ENCODE results near the gene MNT.

Gene MNT

DNA sequence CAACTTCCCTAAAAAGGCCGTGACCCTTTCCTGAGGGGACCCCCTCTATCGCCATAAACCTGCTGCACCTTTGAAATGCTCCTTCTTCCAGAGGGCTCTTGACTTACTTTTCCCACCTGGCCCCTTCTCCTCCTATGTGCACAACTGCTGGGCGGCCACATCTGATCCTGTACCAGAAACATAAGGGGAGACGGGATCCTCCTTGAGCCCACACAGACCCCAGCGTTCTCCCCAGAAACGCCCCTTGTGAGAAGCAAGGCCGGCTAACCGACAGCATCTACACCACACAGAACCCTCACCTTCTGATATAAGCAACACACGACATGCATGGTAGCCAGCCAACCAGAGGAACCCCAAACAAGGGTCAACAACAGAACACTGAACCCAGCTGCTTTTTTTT, 14.2 kb upstream of the MNT start:
- no peak for DNase-seq

DNA sequence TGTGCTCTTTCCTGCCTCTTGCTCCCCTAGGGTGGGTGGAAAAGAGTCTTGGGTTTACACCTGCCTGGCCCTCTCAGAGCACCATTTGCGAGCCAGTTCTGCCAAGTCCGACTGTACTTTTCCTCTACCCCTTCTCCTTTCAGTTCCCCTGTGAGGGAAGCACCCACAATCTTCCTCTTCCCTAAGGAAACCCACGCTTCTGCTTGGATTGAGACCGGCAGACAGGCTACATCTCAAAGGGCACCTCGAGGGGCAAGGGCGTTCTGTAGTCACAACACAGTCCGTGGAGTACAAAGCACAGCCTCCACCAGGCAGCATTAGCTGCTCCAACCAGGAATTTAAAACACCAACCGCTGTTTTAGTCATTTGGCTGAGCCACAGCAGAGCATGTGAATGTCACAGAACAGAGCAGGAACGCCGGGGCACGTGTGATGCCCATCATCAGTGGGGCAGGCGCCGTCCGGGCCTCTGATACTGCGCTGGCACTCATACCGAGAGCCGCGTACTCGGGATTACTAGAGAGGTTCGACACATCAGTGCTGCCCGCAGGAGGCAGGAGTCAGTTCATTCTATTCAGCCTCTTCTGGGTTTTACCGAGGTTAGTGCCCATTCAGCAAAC, 13.7 kb upstream of the MNT start:
- DNase-seq = no peak

DNA sequence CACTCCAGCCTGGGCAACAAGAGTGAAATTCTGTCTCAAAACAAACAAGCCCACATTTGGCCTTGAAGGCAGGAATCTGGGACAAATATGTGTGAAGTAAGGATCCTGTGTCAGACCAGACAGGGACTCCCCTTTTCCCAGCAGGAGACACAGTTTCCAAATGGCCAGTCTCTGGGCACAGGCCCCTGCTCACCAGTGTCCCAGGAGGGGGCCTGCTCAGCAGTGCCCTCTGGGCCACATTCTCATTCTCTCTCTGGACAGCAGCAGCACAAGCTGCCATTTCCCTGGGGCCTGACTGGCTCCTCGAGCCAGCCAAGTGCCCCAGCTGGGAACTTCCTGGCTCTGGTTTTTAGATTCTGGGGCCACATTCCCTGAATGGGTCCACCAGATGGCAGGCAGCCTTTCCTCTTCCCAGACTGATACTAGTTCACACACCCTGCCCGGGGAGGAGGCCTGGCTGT, 11.7 kb upstream of the MNT start:
- no peak for DNase-seq

DNA sequence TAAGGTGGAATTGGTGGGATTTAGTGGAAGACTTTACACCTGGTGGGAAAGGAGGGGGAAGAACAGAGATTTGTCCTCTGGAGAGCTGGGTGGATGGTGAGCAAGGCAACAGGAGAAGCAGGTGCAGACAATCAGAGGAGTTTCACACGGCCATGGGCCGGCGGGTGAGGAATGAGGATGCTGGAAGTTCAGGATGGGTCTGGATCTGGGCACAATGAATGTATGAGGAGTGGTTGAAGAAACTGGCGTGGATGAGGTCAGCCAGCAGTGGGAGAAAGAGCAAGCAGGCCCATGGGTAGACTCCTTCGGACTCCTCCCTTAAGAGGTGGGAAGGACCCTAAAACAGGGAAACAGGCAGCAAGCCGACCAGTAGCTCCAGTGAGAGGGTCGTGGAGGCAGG, 10.1 kb upstream of the MNT start:
- no peak for DNase-seq

DNA sequence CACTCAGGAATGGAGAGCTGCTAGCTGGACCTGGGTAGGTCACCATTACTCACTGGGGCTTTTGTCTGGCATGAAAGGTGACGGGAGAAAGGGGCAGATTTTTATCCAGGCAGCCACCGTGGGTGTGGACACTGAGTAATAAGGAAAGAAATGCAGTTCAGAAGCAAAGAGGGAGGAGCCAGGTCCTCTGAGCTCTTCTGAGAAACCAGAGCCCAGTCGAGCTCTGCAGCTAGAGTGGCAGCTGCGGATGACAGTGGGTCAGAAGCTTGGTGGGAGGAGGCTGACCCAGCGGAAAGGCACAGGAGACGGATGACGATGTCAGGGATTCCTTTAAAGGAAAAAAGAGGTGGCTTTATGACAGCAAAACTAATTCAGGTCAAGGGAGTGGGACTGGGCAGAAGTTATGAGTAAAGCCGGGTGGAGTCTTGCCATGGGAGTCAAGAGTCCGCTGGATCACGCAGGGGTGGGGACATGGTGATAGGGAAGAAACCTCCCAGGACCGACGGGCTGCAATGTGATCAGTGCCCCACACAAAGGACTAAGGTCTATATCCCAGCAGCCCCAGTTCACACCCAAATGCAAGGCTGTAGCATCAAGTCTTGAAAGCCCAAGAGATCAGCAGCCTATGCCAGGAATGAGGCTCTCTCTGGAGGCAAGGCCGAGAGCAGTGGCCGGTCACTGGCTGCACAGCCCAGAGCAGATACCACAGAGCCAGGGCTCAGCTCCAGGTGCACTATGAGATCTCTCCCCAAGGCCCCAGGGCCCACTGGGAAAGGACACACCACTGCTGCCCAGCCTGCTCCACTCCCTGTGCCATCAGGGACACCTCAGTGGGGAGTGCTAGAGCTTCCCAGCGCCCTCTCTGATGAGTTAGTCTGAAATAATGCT, 6.3 kb upstream of the MNT start:
- DNase-seq = no peak

DNA sequence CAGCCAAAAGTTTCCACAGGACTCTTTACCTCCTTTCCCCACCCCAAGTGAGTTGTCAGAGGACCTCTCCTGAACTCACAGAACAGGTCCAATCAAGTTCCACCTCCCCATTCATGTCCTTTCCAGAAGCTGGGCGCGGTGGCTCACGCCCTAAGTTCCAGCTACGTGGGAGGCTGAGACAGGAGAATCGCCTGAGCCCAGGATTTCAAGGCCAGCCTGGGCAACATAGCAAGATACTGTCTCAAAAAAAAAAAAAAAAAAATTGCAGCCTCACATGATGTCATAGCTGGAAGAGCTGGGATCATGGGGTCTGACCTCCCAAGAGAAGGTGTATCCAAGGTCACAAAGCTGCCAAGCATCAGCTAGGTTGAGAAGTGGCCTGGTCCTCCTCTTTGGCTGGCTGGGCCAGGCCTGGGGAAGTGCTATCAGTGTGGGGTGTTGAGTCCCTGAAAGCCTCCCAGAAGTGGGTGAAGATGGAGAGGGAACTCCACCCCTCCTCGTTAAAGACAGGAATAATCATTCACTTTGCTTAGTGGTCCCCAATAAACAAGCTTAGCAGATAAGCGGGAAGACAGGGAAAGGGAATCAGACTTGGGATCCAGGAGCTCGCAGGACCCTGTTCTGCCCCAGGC, 5.5 kb upstream of the MNT start:
- no peak for DNase-seq

DNA sequence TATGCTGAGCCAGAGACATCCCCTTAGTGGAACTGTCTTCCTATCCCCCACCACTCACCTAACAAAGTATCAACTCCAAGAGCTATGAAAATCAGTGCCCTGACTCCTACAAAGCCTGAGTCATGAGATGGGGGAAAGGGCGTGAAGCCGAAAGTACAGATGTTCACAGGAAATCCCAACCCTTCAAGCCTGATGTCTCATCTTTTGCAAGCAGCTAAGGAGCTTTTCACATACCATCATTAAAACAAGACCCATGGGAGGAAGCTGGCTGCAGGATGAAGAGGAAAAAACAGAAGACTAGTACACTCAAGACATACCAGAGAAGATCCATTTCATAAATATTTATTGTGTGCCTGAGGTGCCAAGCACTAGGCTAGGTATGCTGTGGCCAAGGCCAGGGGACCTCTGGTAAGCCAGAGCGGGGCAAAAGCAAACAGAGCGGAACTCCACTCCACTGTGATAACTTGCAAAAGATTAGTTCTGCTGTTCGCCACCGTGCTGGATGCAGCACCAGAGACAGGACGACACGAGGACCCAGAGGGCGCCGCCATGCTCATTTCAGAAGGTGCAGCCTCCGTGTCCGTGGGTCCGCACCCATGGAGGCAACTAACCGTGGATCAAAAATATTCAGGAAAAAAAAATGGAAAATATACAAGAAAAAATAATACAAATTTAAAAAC, 4.5 kb upstream of the MNT start:
- no peak for DNase-seq

DNA sequence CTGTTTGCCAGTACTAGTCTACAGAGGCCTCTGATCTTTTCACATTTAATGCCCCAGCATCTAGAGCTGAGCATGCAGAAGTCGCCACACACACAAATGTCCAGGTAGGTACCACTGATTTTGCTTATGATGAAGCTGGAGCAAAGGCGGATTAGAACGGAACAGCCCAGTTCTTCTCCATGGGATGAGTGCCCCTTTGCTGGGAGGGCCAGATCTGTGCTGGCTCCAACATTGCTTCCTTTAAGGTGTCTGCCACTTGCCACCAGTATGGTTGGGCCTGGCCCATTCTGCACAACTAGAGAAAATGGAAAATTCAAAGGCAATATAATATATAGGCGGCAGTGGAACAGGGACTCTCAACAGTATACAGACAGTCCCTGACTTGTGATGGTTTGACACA, 2.2 kb upstream of the MNT start:
- no peak for DNase-seq

DNA sequence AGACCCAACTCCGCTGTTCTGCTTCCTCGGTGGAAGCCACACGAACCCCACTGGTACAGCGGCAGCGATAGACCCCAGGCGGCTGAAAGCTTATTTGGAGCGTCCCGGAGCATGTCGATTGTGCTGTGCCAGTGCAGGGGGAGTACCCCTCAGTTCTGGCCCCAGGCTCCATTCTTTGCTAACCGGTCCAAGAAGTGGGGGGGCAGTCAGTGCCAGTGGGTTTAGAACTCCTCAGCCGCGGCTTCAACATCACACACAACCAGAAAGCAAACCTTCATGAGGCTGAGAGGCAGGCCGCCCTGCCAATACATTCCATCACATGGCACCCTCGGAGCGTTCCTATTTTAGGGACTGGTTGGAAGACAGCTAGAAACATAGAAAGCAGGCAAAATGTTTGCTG, 1.7 kb upstream of the MNT start:
- DNase-seq = no peak

DNA sequence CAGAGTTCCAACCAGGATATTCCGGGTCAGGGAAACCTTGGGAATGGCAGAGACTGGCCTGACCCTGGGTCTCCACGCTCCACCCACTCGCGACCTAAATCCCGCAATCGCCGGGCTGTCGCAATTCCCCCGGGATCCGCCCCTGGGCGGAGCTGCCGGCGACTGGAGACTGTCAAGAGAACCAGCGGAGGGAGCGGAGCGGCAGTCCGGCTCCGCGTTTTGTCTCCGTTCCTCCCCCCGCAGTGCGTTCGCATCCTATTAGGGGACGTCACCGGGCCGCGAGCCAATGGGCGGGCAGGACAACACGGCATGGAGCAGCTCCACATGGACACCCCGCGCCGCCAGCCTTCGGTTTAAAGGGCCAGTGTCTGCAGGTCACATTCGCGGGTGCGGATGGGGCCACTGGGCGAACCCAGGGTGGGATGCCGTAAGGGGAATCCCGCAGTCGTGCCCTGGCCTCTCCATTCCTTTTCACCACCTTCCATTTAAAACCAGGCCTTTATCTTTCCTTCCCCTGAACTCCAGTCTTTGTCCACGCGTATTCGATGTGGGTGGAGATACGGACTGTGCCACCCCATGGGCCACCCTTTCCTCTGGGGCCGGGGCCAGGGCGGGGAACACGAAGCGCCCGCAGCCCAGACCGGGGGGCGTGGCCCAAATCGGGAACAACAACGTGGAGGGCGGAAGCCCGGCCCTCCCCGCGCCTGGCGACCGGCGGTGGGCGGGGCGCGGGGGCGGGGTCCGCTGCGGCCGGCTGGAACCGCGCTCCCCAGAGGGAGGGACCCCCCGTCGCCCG, 764 bp upstream of the MNT start:
- peak; percentile 94 for DNase-seq

DNA sequence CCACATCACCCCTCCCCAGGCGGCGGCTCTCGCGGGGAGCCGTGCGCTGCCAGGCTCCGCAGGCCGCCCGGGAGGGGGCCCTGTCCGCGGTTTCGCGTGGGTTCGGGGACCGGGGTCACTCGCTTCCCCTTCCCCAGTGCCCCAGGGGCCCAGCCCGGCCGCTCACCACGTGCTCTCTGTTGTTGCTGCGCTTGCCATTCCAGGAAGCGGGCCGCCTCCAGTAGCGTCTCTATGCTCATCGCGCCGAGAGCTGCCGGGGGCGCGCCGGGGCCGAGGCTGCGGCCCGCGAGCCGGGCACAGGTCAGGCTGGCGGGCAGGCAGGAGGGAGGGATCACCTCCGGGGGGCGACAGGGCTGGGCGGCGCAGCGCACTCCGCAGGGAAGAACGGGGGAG, 390 bp downstream of the MNT start:
- DNase-seq = peak; percentile 27

DNA sequence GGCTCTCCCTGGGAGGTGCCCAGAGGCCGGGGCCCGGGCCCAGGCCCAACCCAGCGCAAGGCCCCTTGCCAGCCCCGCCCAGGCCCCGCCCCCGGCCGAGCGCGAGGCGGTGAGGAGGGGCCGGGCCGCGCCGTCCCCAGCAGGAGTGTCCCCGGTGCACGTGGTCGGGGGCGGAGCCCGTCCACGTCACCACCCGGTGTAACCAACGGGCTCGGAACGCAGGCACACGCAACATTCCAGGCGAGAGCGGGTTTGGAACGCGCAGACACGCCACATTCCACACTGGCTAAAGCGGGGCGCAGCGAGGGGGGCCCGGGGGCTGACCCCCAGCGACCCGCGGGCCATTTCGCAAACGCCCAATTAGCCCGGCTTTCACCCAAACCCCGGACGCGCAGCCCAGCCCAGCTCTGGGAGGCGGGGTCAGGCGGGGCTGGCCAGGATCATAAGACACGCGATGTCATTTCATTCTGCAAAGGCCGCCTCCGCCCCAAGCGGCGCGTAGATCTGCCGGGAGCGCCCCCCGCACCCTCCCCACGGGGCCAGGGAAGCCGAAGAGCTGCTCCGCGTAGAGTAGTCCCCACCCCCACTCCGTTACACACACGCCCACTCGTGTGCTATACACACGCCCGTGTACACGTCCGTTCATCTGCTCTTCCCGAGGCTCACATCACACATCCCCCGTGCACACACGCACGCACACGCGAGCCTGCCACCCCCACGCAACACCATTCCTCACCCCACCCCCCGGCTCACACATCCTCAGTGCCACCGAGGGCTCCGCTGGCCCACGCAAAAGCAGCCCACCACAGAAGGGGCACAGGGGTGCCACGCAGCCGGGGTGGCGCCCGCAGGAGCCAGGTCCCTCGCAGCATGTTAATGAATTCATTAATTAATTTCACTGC, 1.0 kb downstream of the MNT start:
- peak; percentile 75 for DNase-seq

DNA sequence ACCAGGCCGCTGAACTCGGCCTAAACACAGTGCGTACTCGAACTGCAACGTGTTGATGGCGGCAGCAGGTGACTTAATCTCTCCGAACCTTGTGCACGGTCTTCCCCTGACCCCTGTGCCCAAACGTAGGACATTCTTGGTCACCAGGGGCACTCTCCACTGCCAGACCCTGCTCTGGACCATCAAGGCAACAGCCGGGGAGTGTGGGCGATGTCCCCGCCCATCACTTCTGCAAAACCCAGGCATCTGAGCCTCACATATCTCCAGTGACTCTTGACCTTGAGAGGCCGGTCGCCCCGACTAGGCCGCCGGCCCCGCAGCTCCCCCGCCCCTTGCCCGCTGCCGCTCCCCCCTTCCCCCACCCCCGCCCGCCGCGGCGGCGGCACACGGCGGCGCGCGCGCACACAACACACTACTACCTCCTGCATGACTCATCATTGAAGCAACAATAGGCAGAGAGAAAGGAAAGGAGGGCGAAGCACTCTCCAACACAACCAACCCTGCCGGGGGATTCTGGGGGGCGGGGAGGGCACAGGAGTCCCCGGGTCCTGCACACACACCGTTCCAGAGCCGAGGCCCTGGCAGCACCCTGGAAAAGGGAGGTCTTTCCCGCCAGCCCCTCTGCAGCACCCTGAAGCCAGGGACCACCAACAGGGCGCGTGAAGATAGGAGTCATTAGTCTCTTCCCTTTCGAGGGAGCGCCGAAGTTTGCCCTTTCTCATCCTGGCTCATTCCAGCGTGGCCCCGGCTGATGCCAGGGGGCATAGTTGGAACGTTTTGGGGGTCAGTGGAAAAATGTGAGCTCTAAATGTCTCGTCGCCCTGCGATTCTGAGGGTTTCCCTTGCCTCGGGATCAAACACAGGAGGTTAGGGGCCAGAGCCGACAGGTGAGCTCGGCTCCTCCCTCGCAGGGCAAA, 1.9 kb downstream of the MNT start:
- peak; percentile 68 for DNase-seq

DNA sequence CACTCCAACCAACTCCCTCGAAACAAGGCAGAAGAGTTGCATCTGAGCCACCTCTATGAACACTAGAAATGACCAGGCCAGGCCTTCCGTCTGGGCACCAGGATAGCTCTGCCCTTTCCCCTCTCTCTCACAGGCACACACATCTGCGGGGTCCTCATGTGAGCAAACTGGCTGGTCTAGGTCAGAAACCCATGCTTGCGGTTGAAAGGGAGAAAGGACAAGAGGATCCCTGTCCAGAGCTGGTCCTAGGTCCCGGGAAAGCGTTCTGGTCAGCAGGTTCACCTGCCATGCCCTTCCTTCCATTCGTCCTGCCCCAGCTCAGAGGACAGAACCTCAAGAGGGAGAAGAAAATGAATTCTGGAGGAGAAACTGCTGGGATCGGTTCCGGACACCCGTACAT, 2.7 kb downstream of the MNT start:
- no peak for DNase-seq

DNA sequence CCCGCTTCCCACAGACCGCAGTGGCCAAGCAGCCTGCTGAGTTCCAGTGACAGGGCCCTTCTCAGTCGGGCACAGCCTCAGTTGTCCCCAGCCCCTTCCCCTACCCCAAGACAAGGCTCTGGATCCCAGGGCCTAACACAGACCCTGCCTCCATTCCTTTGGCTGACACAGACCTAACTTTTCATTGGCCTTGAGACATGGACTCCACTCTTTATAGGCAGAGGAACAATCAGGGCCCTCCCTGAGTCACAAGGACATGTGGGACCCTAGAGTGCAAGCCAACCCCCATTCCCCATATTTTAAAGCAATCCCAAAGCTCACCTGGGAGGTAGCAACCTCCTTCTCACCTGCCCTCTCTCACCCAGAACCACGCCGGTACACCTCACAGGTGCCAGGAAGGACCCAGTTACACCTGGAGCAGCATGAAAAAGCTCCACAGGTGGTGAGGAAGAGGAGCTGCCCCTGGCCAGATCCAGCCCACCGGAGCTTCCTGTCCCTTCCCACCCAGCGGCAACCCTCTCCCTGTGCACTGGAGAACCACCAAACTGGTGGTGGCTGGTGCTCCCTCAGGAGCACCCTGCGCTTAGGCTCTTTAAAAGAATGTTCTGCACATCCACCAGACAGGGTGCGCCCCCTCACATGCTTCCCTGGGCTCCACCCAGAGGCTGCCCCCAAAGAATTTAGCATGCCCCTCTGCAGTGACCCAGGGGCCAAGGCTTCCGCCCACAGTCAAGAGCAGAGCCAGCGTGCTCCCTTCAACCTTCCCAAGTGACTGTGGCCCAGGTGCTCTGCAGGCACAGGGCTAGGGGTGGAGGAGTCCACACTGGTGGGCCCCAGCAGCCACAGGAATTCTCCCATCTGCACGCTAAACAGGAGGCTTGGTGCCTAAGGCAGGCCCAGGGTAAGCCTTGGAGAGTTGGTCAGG, 3.4 kb downstream of the MNT start:
- DNase-seq = no peak

DNA sequence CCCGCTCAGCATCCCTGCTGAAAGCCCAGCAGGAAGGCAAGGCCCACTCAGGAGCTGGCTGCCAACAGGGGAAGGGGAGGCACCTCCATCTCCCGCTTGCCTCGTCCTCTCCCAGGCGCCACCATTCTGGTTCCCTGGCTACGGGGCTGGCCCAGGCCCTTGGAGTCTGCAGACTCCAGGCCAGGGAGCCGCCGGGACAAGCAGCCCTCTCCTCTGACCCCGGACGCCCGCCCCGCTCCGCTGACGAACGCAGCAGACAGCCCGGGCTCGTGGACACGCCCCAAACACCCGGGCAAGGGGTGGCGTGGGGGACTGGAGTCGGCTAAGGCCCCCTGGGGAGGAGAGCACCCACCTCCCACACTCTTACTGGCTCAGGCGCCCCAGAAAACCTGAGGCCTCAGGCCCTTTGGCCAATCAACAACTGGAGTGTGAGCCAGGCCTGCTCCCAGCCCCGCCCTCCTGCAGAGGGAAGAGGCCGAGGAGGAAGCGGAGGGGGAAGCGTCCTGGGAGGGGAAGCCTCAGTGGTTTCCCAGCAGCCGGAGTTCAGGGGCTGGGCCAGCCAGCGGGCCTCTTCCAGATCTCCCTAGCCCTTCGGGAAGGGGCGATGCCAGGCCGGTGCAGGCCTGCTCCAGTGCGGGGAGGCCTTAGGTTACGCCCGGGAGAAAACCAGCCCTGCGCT, 4.2 kb downstream of the MNT start:
- peak; percentile 90 for DNase-seq

DNA sequence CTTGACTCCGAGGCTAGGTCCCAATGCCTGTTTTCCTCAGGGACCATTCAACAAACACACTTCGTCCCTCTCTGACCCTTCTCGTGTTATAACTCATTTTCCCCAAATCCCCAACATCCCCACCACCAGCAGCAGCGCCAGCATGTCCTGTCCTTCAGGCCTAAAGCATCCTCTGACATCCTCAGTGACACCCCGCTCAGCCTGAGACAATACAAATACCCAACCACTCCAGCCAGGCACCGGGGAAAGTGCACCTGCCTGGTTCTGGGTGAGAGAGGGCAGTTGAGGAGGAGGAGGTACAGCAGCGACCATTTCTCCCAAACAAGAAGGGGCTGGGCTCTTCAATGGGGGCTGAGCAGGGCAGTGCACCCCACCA, 4.7 kb downstream of the MNT start:
- DNase-seq = no peak
